GM19239 (cell line): ENCODE measurements around the gene CFAP99.

ENCODE experiments used
- DNase-seq: peaks from one replicate; pipeline ENCODE4 v3.0.0; 2011; ENCODE audit warnings: low spot score; ENCODE audit not compliant: insufficient read length
- FAIRE-seq: peaks from 2 replicates; lab custom pipeline; 2011; peaks lifted over from hg19 to GRCh38; lab: Jason Lieb, UNC

CFAP99 gene

GRCh38 chr4:2408976-2409375 is 9.8 kb upstream of the CFAP99 start:
- DNase-seq = no peak

GRCh38 chr4:2409381-2409783 is 9.4 kb upstream of the CFAP99 start:
- FAIRE-seq (no peak), DNase-seq (no peak)

More at GRCh38 chr4:2408976-2409375, 9.8 kb upstream of the CFAP99 start:
- FAIRE-seq = no peak

- FAIRE-seq (no peak), DNase-seq (no peak)
Observed at GRCh38 chr4:2411786-2412510, 6.8 kb upstream of the CFAP99 start.

- FAIRE-seq (no peak), DNase-seq (peak; percentile 40)
Observed at GRCh38 chr4:2412534-2412884, 6.2 kb upstream of the CFAP99 start.

- DNase-seq (peak; percentile 76), FAIRE-seq (peak; percentile 91)
Observed at GRCh38 chr4:2412885-2413716, 5.7 kb upstream of the CFAP99 start.

GRCh38 chr4:2413821-2414610 is 4.7 kb upstream of the CFAP99 start:
- FAIRE-seq = no peak
- no peak for DNase-seq

GRCh38 chr4:2415213-2415612 is 3.5 kb upstream of the CFAP99 start:
- DNase-seq (no peak), FAIRE-seq (no peak)

GRCh38 chr4:2415881-2416563 is 2.7 kb upstream of the CFAP99 start:
- no peak for FAIRE-seq
- DNase-seq = no peak

GRCh38 chr4:2416564-2417225 is 2.1 kb upstream of the CFAP99 start:
- FAIRE-seq = no peak
- no peak for DNase-seq

- DNase-seq = no peak
Observed at GRCh38 chr4:2417226-2417764, 1.5 kb upstream of the CFAP99 start.

GRCh38 chr4:2417765-2418649 is 748 bp upstream of the CFAP99 start, which contains the start of gene ZFYVE28:
Gene ZFYVE28, minus strand, starts transcription at chr4:2418645. Its CDS starts 322 bp downstream, at chr4:2418323.
- no peak for FAIRE-seq
- DNase-seq = no peak

More at GRCh38 chr4:2417226-2417764, 1.5 kb upstream of the CFAP99 start:
- FAIRE-seq = no peak

GRCh38 chr4:2419814-2420213 is 1.1 kb downstream of the CFAP99 start:
- FAIRE-seq (no peak), DNase-seq (no peak)

GRCh38 chr4:2421928-2422327 is 3.2 kb downstream of the CFAP99 start:
- FAIRE-seq (no peak), DNase-seq (no peak)

GRCh38 chr4:2423066-2423465 is 4.3 kb downstream of the CFAP99 start:
- DNase-seq = no peak

GRCh38 chr4:2423695-2424094 is 4.9 kb downstream of the CFAP99 start:
- DNase-seq (no peak), FAIRE-seq (no peak)

More at GRCh38 chr4:2423066-2423465, 4.3 kb downstream of the CFAP99 start:
- FAIRE-seq = no peak

- DNase-seq (no peak), FAIRE-seq (no peak)
Observed at GRCh38 chr4:2424581-2424980, 5.8 kb downstream of the CFAP99 start.

- DNase-seq (no peak), FAIRE-seq (no peak)
Observed at GRCh38 chr4:2425386-2426068, 6.8 kb downstream of the CFAP99 start.

GRCh38 chr4:2426069-2426397 is 7.3 kb downstream of the CFAP99 start:
- DNase-seq (no peak), FAIRE-seq (no peak)
